Dendritic cell treated with granulocyte-macrophage colony-stimulating factor and Interleukin-4, amounts not matched to agents 40 ng/mL and 50 ng/mL, for 4 days (primary cell): Measurements from ENCODE around the gene MOB3B.

Experiments
- H3K27ac Mint-ChIP-seq: one replicate; pipeline ENCODE4 v1.8.0; 2022; ENCODE audit warnings: mild to moderate bottlenecking, mixed read lengths
- H3K27me3 Mint-ChIP-seq: one replicate; pipeline ENCODE4 v1.8.0; 2022; ENCODE audit warnings: mild to moderate bottlenecking, mixed read lengths
- H3K36me3 Mint-ChIP-seq: one replicate; pipeline ENCODE4 v1.8.0; 2022; ENCODE audit warnings: low read depth, mixed read lengths
- H3K4me1 Mint-ChIP-seq: one replicate; pipeline ENCODE4 v1.8.0; 2022; ENCODE audit warnings: low read depth, mixed read lengths
- H3K4me3 Mint-ChIP-seq: one replicate; pipeline ENCODE4 v1.8.0; 2022; ENCODE audit warnings: mild to moderate bottlenecking, moderate library complexity, mixed read lengths
- H3K9me3 Mint-ChIP-seq: one replicate; pipeline ENCODE4 v1.8.0; 2022; ENCODE audit warnings: mixed read lengths
- intact Hi-C: fragments of 100-400 bp; cut with micrococcal nuclease; formaldehyde crosslinking; loops from one replicate; pipeline ENCODE4 v1.15.0; 2022

MOB3B gene

DNA sequence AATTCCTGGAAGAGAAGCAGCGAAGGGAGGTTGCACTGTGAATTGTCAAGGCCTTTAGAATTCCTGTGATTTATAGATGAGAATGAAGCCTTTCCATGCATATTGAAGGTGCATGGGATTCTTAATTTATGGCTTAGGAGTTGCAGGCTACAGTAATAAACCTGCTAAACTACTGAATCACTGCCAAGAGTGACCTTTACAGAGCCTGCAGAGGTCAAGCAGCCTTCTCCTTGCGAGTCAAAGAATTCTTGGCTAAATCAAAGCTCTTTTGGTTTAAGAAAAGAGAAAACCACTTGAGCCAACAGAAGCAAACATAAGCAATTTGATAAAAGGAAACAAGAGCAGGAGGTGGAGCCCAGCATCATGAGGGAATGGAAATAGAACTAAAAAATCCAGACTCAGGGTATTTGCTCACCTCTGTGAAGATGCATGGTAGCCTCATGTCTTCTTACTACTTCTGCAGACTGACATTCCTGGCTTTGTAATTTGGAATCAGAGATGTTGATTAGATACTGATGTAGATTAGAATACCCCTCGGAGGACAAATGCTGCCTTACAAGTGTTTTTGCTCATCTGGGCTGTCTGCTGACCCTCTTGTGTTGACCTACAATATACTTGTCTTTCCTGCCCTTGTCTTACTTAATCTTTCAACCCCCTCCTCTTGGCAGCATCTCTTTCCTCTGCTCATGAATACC is 95.8 kb downstream of the MOB3B start:
- peaks cover 68% of the 10 kb centered on the region for H3K36me3 Mint-ChIP-seq
- intact Hi-C loops, result loop anchor here (5.0 to 10.0 kb wide), 2 partner anchors 59 to 101 kb away; no protein-coding TSS in a partner anchor
- peak overlapping the region; percentile 67 for H3K27ac Mint-ChIP-seq
- H3K4me1 Mint-ChIP-seq, result peaks cover 86% of the 10 kb centered on the region
- no peaks in the 10 kb centered on the region for H3K27me3 Mint-ChIP-seq
- peaks cover 7% of the 10 kb centered on the region for H3K9me3 Mint-ChIP-seq
- no peak overlapping the region for H3K4me3 Mint-ChIP-seq

DNA sequence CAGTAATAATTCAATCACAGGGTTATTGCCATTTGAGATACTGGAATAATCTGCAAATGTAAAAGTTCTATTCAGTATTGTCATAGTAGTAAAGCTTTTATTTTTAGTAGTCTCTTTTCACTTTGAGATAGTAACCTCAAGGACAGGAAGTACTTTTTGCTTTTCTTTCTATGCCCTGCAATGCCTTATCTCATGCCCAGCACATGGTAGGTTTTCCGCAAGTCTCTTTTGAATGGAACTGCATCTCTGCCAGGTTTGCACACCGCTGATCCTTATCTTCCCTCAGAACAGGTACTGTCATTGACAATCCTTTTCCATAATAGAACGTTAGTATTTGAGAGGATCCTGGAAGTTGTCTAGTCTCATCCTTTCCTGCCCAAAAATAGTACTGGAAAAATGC is 97.3 kb downstream of the MOB3B start:
- H3K27me3 Mint-ChIP-seq, result no peaks in the 10 kb centered on the region
- H3K4me1 Mint-ChIP-seq, result peaks cover 83% of the 10 kb centered on the region
- H3K36me3 Mint-ChIP-seq, result peaks cover 76% of the 10 kb centered on the region
- peak overlapping the region; percentile 4 for H3K27ac Mint-ChIP-seq
- intact Hi-C loops, result loop anchor here (5.0 to 10.0 kb wide), 2 partner anchors 58 to 100 kb away; no protein-coding TSS in a partner anchor
- no peak overlapping the region for H3K4me3 Mint-ChIP-seq
- peaks cover 7% of the 10 kb centered on the region for H3K9me3 Mint-ChIP-seq

DNA sequence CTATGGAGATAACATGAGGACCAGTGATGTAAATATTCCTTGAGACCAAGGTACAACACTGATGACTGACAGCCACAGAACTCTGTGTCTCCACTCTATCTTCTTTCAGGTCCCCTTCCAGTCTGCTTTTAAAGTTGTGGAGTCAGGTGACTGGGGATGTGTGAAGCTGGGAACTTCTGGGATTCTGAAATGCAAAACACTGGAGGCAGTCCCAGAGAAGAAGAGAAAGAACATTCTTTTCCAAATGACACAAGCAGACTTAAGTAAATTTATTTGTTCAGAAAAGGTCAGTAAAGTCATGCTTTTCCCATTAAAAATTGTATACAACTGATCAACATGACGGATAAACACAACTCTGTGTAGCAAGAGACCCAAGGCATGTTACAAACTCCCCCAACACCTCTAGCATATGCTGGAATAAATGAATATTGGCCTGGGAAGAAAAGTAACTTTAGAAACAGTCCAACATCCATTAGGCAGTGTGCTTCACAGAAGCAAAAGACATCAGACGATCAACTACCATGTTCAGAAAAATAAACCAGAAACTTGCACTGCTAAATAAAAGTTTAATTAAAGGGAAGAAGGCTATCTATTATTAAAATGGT is 98.0 kb downstream of the MOB3B start:
- intact Hi-C loops, result loop anchor here (5.0 to 10.0 kb wide), 2 partner anchors 57 to 99 kb away; no protein-coding TSS in a partner anchor
- H3K27me3 Mint-ChIP-seq, result no peaks in the 10 kb centered on the region
- H3K9me3 Mint-ChIP-seq, result peaks cover 7% of the 10 kb centered on the region
- H3K4me3 Mint-ChIP-seq, result no peak overlapping the region
- H3K4me1 Mint-ChIP-seq, result peaks cover 83% of the 10 kb centered on the region
- peaks cover 75% of the 10 kb centered on the region for H3K36me3 Mint-ChIP-seq
- H3K27ac Mint-ChIP-seq, result peak overlapping the region; percentile 4

DNA sequence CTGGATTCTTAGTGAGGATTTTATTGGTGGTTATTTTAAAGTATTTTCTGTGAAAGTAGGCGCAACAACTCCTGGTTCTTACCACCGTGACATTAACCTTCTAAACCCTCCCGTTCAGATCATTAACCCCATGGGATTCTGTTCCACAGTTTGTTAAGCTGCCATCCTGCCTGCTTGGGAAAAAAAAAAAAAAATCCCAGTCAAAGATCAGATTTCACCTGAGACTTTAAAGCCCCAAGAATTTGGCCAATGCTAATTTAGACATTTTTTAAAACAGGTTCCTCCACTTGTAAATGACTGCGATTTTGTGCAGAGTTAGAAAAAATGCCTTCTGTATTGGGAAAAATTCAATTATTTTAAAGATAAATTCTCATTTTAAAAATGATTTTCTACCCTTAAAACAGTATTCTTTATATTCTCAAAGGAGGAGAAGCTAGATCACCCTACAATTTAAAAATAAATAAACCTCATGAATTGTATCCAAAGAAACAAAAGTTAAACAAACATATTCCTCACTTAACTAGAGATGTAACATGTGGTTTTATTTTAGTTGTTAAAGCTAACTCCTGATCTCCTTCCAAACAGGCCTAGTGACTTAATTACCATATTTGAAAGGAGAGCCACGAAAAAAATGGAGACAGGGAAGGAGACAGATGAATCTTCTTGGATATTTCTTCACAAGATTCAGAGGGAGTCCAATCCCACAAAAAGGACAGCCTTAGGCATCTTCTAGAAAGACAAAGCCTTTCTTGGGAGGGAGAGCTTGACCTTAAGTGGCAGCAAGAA is 98.7 kb downstream of the MOB3B start:
- H3K9me3 Mint-ChIP-seq, result peaks cover 7% of the 10 kb centered on the region
- peaks cover 83% of the 10 kb centered on the region for H3K4me1 Mint-ChIP-seq
- intact Hi-C loops, result loop anchor here (5.0 to 10.0 kb wide), 2 partner anchors 56 to 99 kb away; no protein-coding TSS in a partner anchor
- no peak overlapping the region for H3K4me3 Mint-ChIP-seq
- peaks cover 75% of the 10 kb centered on the region for H3K36me3 Mint-ChIP-seq
- no peaks in the 10 kb centered on the region for H3K27me3 Mint-ChIP-seq
- H3K27ac Mint-ChIP-seq, result peak overlapping the region; percentile 4

DNA sequence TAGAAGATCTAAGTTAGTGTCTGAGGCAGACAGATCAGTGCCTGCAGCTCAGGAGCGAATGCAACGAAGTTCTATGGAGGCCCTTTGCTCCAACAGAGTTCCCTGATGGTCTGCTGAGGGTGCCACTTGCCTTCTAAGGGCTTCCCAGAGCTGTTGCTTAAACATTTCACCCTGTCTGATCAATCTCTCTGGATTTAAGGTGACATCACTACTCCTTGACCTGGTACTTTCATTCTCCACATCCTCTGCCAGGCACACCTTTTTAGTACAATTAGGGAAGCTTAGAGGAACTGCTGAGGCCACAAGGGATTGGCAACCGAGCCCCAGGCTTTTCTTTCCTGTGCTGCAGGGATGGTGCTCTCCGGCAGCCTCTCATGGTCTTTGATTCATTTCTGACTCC is 99.7 kb downstream of the MOB3B start:
- peaks cover 6% of the 10 kb centered on the region for H3K9me3 Mint-ChIP-seq
- no peaks in the 10 kb centered on the region for H3K27me3 Mint-ChIP-seq
- H3K36me3 Mint-ChIP-seq, result peaks cover 75% of the 10 kb centered on the region
- peaks cover 78% of the 10 kb centered on the region for H3K4me1 Mint-ChIP-seq
- intact Hi-C loops, result loop anchor here (5.0 to 10.0 kb wide), 2 partner anchors 55 to 98 kb away; no protein-coding TSS in a partner anchor
- no peak overlapping the region for H3K4me3 Mint-ChIP-seq
- peak overlapping the region; percentile 8 for H3K27ac Mint-ChIP-seq

DNA sequence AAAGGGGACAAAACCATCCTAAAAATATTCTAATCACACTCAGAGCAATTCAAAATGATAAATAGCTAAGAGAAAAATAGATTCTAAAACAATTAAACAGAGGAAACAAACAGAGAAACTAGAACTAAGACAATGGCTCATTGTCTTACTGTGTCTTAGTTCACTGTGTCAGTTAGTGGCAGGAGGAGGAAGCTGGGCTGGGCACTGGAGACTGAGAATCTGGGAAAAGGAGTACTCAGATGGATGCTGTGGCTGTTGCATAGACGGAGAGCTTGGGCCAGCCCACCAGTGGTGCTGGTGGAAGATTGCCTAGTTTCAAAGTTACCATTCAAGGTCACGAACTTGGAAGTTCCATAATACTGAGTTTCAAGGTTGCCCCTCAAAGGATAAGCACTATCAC is 100.2 kb downstream of the MOB3B start:
- intact Hi-C loops, result no loop called here
- Mint-ChIP-seq H3K4me1 (peaks cover 74% of the 10 kb centered on the region), H3K36me3 (peaks cover 75% of the 10 kb centered on the region), H3K27ac (peak overlapping the region; percentile 8), H3K9me3 (peaks cover under 1% of the 10 kb centered on the region), H3K27me3 (no peaks in the 10 kb centered on the region), H3K4me3 (no peak overlapping the region)

DNA sequence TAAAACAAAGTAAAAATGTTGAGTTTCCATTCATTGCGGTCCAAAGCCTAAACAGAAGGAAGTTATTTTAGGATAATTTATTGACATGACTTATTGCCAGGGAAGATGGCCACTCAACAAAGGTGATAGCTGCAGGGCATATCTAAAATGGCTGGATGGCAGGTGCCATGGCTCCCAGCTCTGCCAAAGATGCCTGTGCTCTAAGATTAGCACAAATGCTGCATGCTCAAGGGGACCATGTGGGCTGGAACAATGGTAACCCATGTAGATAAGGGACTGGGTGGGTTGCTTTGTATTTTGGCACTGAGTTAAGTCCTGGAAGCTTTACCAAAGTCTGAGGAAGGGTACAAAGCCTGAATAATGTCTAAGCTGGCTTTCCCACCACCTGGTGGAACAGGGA is 101.1 kb downstream of the MOB3B start:
- intact Hi-C loops, result no loop called here
- Mint-ChIP-seq H3K27ac (no peak overlapping the region), H3K4me3 (no peak overlapping the region), H3K4me1 (peaks cover 69% of the 10 kb centered on the region), H3K9me3 (no peaks in the 10 kb centered on the region), H3K27me3 (no peaks in the 10 kb centered on the region), H3K36me3 (peaks cover 75% of the 10 kb centered on the region)

DNA sequence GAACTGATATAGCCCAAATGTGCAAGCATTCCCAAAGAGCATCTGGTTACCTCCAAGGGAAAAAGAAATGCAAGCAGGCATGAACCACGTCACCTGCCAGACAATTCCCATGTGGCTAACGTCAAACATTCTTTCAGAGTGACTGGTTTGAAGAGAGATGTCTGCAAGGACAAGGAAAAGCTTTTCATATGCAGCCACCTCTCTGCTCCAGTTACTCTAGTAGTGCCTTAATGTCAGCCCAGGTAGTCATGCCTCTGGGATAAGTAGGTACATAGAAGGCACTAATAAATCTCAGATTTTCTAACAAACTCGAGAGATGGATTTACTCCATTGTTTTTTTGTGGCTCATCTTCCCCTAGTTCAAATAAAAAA is 102.4 kb downstream of the MOB3B start:
- H3K4me1 Mint-ChIP-seq, result peaks cover 60% of the 10 kb centered on the region
- peaks cover 74% of the 10 kb centered on the region for H3K36me3 Mint-ChIP-seq
- H3K4me3 Mint-ChIP-seq, result no peak overlapping the region
- H3K27me3 Mint-ChIP-seq, result no peaks in the 10 kb centered on the region
- H3K27ac Mint-ChIP-seq, result peak overlapping the region; percentile 17
- no peaks in the 10 kb centered on the region for H3K9me3 Mint-ChIP-seq
- intact Hi-C loops, result no loop called here

DNA sequence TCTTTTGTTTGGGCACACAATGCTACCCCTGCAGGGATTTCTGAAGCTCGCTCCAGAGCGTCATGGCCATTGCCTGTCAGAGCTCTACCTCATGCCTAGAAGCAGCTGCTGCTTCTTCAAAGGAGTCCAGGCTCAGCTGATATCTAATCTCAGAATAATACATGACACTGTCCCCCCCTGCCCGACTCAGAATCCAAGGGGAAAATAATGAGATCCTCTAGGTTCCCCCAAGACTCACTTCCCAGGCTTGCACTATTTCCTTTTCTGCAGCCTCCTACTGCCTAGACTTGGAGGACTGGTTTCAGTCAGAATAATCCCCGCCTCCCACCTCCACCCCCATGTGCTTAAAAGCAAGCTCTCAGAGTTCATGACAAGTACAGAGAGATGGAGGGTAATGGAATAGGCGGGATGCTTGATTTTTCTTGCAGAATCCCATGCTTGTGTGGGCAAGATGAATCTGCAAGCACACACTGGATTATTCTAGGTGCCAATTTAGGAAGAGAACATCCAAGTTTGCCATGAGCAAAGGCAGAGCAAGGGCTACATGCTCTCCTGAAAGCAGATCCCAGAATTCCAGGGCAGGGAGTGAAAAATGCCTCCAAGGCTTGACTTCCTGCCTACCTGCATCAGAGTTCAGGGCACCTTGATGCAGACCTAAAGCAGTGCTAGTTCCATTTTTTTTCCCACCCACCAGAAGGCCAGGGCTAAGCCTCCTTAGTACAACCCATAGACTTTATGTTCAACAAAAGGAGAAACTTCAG is 102.9 kb downstream of the MOB3B start:
- Mint-ChIP-seq H3K36me3 (peaks cover 74% of the 10 kb centered on the region), H3K9me3 (no peaks in the 10 kb centered on the region), H3K4me3 (no peak overlapping the region), H3K4me1 (peaks cover 60% of the 10 kb centered on the region), H3K27ac (peak overlapping the region; percentile 17), H3K27me3 (no peaks in the 10 kb centered on the region)
- intact Hi-C loops, result no loop called here

DNA sequence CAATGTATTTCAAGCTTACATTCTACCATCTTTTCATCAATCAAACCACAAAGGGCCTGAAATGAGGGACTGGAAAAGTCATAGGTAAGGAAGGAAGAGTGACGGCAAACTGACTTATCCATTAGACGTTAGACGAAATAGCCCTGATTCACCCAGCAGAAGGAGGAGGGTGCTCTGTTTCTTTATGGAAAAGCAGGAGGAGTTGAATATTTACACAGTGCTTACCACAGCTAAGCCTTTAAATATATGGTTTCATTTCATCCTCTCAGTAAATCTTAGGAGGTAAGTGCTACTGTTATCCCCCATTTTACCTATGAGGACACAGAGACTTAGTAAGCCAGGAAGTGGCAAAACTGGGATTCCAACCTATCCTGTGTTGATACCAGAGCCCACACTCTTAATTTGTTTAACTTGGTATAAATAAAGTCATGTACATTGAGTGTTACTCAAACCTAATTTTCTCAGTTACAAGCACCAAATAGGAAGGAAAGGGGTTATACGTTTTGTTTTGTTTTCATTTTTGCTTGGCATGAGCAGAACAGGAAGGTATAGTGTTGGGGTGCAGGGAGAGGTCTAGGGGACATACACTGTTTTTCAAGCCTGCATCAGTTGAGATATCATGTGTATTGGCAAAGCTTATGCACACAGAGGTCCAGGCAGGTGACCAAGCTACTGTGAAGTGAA is 103.6 kb downstream of the MOB3B start:
- H3K27ac Mint-ChIP-seq, result peak overlapping the region; percentile 17
- H3K4me1 Mint-ChIP-seq, result peaks cover 62% of the 10 kb centered on the region
- no peak overlapping the region for H3K4me3 Mint-ChIP-seq
- H3K9me3 Mint-ChIP-seq, result no peaks in the 10 kb centered on the region
- peaks cover 74% of the 10 kb centered on the region for H3K36me3 Mint-ChIP-seq
- intact Hi-C loops, result no loop called here
- H3K27me3 Mint-ChIP-seq, result no peaks in the 10 kb centered on the region

DNA sequence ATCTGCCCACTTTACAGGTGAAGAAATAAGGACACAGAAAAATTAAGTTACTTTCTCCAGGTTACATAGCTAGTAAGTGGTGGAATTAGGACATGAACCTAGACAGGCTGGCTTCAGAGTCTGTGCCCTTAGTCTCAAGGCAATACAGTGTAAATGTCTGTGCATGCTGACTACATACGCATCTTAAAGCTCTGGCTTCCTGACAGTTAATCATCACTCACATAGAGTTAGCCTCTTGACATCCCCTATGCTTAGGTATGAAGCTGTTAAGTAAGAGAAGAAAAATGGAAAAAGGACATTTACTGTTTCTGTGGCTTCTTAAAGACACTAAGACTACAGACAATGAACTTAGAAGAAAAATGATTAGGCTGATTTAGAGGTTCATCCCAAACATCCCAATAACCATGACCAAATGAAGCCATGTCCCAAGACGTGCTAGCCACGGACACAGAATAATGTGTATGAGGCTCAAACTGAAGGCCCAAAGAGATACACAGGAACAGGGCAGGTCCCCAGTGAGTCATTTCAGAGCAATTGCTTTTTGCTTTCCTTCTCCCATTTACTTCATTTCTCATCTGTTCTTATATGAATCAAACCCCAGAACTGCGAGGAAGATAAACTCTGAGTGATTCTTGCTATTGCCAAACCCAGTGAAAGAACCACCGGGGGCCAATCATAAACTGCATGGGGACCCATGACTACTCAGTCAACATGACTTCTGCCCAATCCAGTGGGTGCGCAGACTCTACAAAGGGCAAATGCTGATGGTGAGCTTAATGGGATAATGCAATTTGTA is 105.5 kb downstream of the MOB3B start:
- intact Hi-C loops, result no loop called here
- Mint-ChIP-seq H3K4me3 (no peak overlapping the region), H3K4me1 (peaks cover 61% of the 10 kb centered on the region), H3K36me3 (peaks cover 77% of the 10 kb centered on the region), H3K27me3 (no peaks in the 10 kb centered on the region), H3K27ac (no peak overlapping the region), H3K9me3 (no peaks in the 10 kb centered on the region)

DNA sequence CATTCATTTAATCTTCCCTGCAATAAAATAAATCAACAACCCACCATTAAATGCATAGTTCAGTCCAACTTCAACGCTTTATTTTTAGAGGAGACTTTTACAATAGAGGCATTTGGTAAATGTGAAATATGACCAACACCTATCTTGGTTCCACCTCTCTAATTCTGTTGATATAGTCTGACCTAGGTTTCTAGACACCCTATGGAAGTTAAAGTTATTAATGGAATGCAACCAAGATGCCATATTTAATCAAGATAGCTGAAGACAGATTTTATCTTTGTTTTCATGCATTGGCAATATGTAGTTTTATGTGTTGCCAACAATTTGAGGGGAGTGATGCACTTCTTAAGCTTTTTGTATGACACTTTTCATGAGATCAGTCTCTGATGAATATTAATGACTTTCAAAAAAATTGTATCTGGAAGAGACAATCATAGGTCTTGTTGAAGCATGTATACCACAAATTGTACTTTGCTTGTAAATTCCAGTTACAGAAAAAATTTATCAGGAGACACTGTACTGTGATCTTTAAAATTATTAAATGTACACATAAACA is 107.3 kb downstream of the MOB3B start:
- Mint-ChIP-seq H3K27ac (no peak overlapping the region), H3K27me3 (no peaks in the 10 kb centered on the region), H3K4me3 (no peak overlapping the region), H3K36me3 (peaks cover 79% of the 10 kb centered on the region), H3K4me1 (peaks cover 59% of the 10 kb centered on the region), H3K9me3 (no peaks in the 10 kb centered on the region)
- intact Hi-C loops, result no loop called here
